G401 (cell line): ENCODE data around the gene PPP1CC. TPM values are rescaled to one million over a fixed set of nuclear protein-coding genes. Genes with fewer than 3 reads are reported as not detected.

ENCODE experiments used
- total RNA-seq: library from RNA; depleted of rRNA; stranded (reverse); fragments of >200 nt; shearing (Covaris generic); gene quantifications from 2 replicates; pipeline ENCODE4 v1.2.3, GENCODE V29; 2014; rRNA removed

PPP1CC gene
- total RNA-seq, 1 experiment from 2014 or later, result 200 TPM

Other genes with a start within 250 kb of the PPP1CC start
- gene VPS29, start 240.8 kb downstream of the PPP1CC start, total RNA-seq, result 35.3 and 45.0 TPM in 2 replicates
- gene RAD9B, start 240.6 kb downstream of the PPP1CC start, total RNA-seq, result 0.41 TPM in 1 of 2 replicates, not detected in the other
- 11.7 and 15.3 TPM in 2 replicates for gene PPTC7, start 159.6 kb downstream of the PPP1CC start, total RNA-seq
- 24.8 and 28.4 TPM in 2 replicates for gene TCTN1, start 128.8 kb downstream of the PPP1CC start, total RNA-seq
- not detected in 2 replicates for gene HVCN1, start 53.8 kb downstream of the PPP1CC start, total RNA-seq
- gene CCDC63, start 104.1 kb upstream of the PPP1CC start, total RNA-seq, result not detected in 2 replicates
- gene MYL2, start 177.7 kb upstream of the PPP1CC start, total RNA-seq, result not detected in 2 replicates